Stimulated activated CD4-positive, alpha-beta T cell treated with anti-CD3 and anti-CD28 coated beads, Interleukin-1b, Interleukin-23, amount 100 ng/mL, for 1 hour (primary cell): Measurements from ENCODE around the gene ABCA4.

Experiments used
- DNase-seq, 2 donors: peaks; one replicate each; pipeline ENCODE4 v3.0.0-alpha.2; 2020; ENCODE audit warnings: low read depth in 2 of 2

The ABCA4 gene

GRCh38 chr1:94104776-94105580 is 16.0 kb downstream of the ABCA4 start:
- no peak for DNase-seq

GRCh38 chr1:94104127-94104684 is 16.7 kb downstream of the ABCA4 start:
- DNase-seq = no peak

DNA sequence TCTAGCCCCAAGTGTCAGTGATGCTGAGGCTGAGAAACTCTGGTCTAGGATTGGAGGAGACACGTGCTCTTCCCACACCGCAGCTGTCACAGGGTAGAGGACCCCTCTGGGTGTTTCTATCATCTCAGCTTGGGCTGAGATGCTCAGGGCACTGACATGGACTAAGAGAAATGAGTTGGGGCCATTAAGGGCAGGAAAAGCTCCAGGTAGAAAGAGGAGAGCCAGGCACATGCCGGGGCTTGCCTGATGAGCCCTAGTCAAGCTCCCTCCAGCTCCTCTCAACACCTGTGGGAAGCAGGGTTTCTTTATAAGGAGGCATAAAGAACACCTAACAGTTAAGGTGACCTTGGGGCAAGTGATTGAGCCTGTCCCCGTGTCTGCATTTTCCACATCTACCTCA is 17.3 kb downstream of the ABCA4 start:
- DNase-seq = no peak

- DNase-seq = no peak
These were observed 19.1 kb downstream of the ABCA4 start for GRCh38 chr1:94101613-94102525.

GRCh38 chr1:94100785-94101612 is 19.9 kb downstream of the ABCA4 start:
- DNase-seq = no peak

DNA sequence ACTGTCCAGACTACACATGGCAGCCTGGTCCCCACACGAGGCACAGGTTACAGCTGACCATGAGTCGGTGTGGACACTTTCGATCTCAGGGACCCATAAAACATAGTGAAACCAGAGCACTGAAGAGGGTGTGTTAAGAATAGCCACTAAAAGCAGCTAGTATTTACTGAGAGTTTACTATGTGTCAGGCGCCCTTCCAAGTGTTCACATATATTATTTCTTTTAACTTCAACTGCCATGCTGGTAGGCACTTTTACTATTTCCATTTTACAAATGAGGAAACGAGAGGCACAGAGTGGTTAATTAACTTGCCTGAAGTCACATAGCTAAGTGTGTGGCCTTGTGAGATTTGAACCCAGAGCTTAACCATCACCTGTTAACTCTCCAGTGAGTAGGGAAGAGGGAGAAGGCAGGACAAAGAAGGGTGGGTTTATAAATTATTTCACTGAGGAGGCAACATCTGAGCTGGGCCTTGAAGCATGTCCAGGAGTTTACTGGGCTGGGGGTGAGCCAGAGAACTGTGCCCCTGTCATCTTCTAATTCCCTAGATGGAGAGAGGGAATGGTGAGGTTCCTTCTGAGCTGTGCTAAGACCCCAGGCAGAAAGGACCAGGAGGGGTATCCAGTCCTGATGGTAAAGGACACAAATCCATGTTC is 20.7 kb downstream of the ABCA4 start:
- no peak for DNase-seq

GRCh38 chr1:94099303-94099702 is 21.6 kb downstream of the ABCA4 start:
- no peak for DNase-seq

- no peak for DNase-seq
These were observed 22.3 kb downstream of the ABCA4 start for GRCh38 chr1:94098585-94099111.

GRCh38 chr1:94096797-94097549 is 24.0 kb downstream of the ABCA4 start:
- DNase-seq = no peak

- no peak for DNase-seq
These were observed 25.0 kb downstream of the ABCA4 start for GRCh38 chr1:94095744-94096469.

DNA sequence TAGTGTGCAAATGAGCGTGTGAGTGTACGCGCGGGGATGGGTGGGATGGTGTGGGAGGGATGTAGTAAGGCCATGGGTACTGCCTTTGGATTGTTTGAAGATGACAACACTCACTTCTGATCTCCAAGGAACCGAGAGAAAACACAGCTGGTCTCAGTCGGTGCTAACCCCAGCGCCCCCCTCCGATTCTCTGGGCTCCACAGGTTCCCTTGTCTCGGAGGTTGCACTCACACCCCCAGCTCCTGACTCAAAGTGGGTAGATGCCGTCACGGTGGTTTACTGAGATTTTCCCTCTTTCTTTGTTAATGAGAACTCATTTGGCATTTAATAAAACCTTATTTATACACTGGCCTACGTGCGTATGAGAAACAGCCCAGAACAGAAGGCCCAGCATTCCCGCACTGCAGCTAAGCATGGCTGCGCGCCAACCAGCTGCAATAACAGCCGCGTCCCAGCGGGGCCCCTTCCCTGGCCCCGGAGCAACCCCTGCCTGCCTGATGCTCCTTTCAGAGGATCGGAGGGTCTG is 25.8 kb downstream of the ABCA4 start:
- no peak for DNase-seq

- no peak for DNase-seq
These were observed 26.4 kb downstream of the ABCA4 start for GRCh38 chr1:94094469-94095111.

- DNase-seq = no peak
These were observed 27.0 kb downstream of the ABCA4 start for GRCh38 chr1:94093996-94094395.

- no peak for DNase-seq
These were observed 27.6 kb downstream of the ABCA4 start for GRCh38 chr1:94093396-94093795.

- DNase-seq = no peak
These were observed 28.7 kb downstream of the ABCA4 start for GRCh38 chr1:94092210-94092613.

- DNase-seq = no peak
These were observed 30.2 kb downstream of the ABCA4 start for GRCh38 chr1:94090761-94091160.

- no peak for DNase-seq
These were observed 33.8 kb downstream of the ABCA4 start for GRCh38 chr1:94087193-94087592.

DNA sequence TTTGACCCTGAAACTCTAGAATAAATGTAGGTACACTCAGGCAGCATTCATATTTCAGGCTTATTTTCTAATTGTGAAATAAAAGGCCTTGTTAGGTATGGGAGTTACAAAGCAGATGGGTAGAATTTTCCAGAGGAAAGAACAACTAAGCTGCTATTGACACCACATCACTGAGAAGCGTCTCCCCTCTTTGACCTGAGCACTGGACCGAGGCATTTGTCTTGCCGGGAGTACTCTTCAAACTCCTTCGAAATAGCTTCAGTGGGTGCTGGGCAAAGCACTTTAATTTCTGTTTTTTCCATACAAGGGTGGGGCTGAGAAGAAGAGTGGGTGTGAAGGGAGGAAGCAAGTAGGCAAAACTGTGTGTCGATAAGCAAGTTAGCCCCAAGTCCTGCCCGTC is 36.4 kb downstream of the ABCA4 start:
- DNase-seq = no peak

DNA sequence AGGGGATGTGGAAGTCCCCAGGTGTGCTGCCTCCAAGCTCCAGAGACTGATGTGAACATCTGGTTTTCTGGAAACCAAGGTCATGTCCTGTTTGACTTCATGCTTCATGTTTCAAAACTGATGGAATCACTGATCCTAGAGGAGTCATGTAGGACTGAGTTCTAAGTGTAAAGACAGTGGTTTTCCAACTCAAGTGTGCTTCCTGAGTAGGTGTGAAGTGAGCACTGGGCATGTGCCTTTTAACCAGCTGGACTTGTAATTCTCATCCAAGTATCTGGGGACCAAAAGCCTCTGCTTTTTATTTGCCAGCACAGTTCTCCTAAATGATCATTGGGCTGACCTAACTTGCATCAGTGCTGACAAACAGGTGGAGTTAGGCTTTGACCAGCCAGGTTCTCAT is 36.9 kb downstream of the ABCA4 start:
- DNase-seq = no peak
